ENCODE measurements around the gene C13orf46.

Gene C13orf46

GRCh38 chr13:113972451-113973217, 1.2 kb downstream of the C13orf46 start:
- TF ChIP-seq ZFX (IDR thresholded peaks at IDR 0.05; ENCODE audit: borderline replicate concordance) (no peak), CTCF (IDR thresholded peaks at IDR 0.05) (no peak)
- H3K27ac ChIP-seq = no peak overlapping the region

- TF ChIP-seq ZFX (IDR thresholded peaks at IDR 0.05; ENCODE audit: borderline replicate concordance) = no peak
- no peak for TF ChIP-seq CTCF (IDR thresholded peaks at IDR 0.05)
- H3K27ac ChIP-seq = no peak overlapping the region
These were observed 2.2 kb downstream of the C13orf46 start for GRCh38 chr13:113971471-113972231.

GRCh38 chr13:113970810-113971470, 2.9 kb downstream of the C13orf46 start:
- no peak for TF ChIP-seq ZFX (IDR thresholded peaks at IDR 0.05; ENCODE audit: borderline replicate concordance)
- no peak for TF ChIP-seq CTCF (IDR thresholded peaks at IDR 0.05)
- no peak overlapping the region for H3K27ac ChIP-seq

GRCh38 chr13:113969973-113970611, 3.8 kb downstream of the C13orf46 start:
- no peak overlapping the region for H3K27ac ChIP-seq
- TF ChIP-seq CTCF (IDR thresholded peaks at IDR 0.05) (no peak), ZFX (IDR thresholded peaks at IDR 0.05; ENCODE audit: borderline replicate concordance) (no peak)

- no peak overlapping the region for H3K27ac ChIP-seq
- TF ChIP-seq CTCF (IDR thresholded peaks at IDR 0.05) = no peak
- no peak for TF ChIP-seq ZFX (IDR thresholded peaks at IDR 0.05; ENCODE audit: borderline replicate concordance)
These were observed 4.4 kb downstream of the C13orf46 start for GRCh38 chr13:113969311-113969972.

GRCh38 chr13:113968463-113969310, 5.2 kb downstream of the C13orf46 start:
- TF ChIP-seq ZFX (IDR thresholded peaks at IDR 0.05; ENCODE audit: borderline replicate concordance) (no peak), CTCF (IDR thresholded peaks at IDR 0.05) (no peak)
- no peak overlapping the region for H3K27ac ChIP-seq

All from 22Rv1 (cell line).